Measurements from ENCODE around the gene CD59. TPM values are rescaled to one million over a fixed set of nuclear protein-coding genes. Genes with fewer than 3 reads are reported as not detected.

CD59 gene
- total RNA-seq, 1 donor from 2014 or later = 204 TPM

DNA sequence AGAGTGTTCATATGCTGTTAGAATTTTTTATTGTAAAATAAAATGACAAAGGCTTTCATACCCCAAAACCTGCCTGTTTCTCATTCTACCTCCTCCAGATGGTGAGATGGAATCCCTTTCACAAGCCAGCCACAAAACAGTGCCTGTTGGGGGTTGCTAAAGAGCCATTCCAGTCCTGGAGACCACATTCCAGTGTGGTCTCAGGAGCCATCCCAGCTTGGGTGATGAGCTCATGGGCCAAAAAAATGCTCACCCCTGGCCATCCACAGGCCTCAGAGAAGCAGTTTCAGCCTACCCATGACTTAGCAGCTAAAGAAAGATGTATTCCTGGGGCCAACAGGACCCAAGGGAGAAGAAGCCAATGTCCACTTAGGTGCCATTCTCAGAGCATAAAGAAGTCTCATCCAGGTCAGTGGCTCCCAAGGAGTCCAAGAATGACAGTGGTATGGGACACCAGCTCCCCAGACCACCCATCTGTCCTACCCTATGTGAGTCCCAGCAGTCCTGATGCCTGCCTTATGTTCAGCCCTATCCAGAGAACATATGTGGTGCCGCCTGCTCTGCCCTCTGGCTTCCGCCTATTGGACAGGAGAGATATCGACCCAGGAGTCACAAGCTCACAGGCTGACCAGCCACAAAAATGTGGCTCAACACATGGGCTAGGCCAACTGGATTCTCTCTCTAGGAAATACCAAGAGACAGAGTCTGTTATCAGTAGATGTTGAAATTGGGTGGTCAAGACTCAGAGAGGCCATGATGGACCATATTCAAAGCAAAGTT, 62.0 kb downstream of the CD59 start:
- TF ChIP-seq, protein P1, sequence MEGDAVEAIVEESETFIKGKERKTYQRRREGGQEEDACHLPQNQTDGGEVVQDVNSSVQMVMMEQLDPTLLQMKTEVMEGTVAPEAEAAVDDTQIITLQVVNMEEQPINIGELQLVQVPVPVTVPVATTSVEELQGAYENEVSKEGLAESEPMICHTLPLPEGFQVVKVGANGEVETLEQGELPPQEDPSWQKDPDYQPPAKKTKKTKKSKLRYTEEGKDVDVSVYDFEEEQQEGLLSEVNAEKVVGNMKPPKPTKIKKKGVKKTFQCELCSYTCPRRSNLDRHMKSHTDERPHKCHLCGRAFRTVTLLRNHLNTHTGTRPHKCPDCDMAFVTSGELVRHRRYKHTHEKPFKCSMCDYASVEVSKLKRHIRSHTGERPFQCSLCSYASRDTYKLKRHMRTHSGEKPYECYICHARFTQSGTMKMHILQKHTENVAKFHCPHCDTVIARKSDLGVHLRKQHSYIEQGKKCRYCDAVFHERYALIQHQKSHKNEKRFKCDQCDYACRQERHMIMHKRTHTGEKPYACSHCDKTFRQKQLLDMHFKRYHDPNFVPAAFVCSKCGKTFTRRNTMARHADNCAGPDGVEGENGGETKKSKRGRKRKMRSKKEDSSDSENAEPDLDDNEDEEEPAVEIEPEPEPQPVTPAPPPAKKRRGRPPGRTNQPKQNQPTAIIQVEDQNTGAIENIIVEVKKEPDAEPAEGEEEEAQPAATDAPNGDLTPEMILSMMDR (conservative IDR thresholded peaks at IDR 0.05) = no peak
- no peak for DNase-seq (ENCODE audit: extremely low spot score, unreplicated experiment)
- Mint-ChIP-seq H3K4me3 (no peak overlapping the region), H3K27ac (no peak overlapping the region), H3K36me3 (no peaks in the 10 kb centered on the region), H3K9me3 (peaks cover 10% of the 10 kb centered on the region), H3K27me3 (peaks cover 7% of the 10 kb centered on the region), H3K4me1 (ENCODE audit: unreplicated experiment) (no peaks in the 10 kb centered on the region)

DNA sequence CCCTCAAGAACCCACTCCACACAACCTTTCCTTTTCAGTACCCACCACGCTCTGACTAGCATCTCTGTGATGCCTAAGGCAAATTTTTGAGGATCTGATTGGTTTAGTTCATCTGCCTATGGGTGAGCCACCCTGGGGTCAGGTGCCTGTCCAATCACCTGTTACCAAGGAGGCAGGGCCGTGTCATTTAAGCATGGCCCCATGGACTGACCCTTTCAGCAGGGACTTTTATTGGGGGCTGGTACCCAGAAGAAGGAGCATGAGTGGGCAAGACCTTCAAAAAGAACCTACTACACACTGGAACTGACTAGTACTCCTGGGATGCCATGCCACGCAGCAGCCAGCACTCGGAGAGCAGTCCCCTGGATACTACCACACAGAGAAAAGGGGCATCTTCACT, 64.0 kb downstream of the CD59 start:
- Mint-ChIP-seq H3K9me3 (peaks cover 2% of the 10 kb centered on the region), H3K27me3 (peaks cover 2% of the 10 kb centered on the region), H3K4me3 (no peak overlapping the region), H3K36me3 (no peaks in the 10 kb centered on the region), H3K4me1 (ENCODE audit: unreplicated experiment) (peaks cover 6% of the 10 kb centered on the region), H3K27ac (no peak overlapping the region)
- TF ChIP-seq, protein P1 (conservative IDR thresholded peaks at IDR 0.05) = no peak
- DNase-seq (ENCODE audit: extremely low spot score, unreplicated experiment) = no peak

DNA sequence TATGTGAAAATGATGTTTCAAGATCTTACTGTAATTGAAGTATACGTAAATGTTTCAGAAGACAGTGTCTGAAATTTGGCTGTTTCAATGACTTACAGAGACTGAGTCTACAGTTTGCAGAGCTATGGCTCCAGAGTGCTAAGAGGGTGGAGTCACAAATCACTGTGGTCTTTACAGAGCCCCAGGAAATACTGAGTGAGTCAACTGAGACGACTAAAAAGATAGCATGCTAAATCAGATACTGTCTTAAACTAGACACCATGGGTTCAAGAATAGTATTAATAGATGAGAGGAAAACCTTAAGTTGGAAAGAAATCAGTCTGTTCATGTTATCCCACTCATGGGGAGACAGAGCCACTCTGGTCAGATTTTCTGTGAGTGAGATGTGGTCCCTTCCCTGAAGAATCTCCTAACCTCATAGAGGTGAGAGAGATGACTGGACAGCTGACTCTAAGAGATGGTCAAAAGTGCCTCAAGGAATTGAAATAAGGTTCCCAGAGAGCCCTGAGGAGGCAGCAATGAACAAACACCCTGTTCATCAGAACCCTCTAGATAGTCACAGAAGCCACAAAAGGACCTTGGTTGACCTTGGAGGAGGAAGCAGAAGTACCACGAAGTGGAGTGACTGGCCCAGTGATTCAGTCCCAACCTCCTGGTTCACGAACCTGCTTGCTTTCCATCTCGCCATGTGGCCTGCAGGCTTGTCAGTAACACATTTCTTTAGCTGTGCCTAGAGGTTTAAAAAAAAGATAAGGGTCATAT, 65.8 kb downstream of the CD59 start:
- H3K27me3 Mint-ChIP-seq = no peaks in the 10 kb centered on the region
- H3K4me3 Mint-ChIP-seq = no peak overlapping the region
- DNase-seq (ENCODE audit: extremely low spot score, unreplicated experiment) = no peak
- H3K4me1 Mint-ChIP-seq (ENCODE audit: unreplicated experiment) = peaks cover 6% of the 10 kb centered on the region
- TF ChIP-seq, protein P1 (conservative IDR thresholded peaks at IDR 0.05) = no peak
- no peaks in the 10 kb centered on the region for H3K9me3 Mint-ChIP-seq
- H3K36me3 Mint-ChIP-seq = no peaks in the 10 kb centered on the region
- no peak overlapping the region for H3K27ac Mint-ChIP-seq

DNA sequence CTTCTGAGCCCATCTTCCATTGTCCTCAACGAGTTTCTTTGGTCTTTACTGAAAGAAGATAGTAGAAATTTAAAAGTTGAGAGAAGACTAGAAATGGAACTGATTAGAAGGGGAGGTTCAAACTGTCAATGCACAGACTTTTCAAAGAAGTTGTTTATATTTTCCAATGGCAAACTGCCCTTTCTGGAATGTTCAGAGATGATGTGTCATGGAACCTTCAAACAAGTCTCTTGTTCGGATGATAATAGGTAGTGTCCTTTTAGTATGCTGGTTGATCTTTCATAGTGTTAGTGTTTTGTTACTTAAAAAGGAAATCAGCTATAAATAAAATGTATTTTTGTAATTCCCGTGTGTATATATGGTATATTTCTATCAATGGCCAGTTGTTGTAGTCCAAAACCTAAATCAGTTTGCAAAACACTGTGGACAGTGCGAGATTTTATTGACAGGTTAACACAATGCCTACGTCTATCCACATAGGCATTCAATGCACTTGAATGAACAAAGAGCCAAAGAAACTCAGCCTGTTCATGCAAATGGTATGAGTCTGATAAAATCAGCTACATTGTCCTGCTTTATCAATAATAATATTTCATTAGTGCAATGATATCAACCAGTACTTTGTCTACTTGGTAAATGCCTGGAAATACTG, 66.5 kb downstream of the CD59 start:
- H3K27ac Mint-ChIP-seq = no peak overlapping the region
- H3K9me3 Mint-ChIP-seq = no peaks in the 10 kb centered on the region
- peaks cover 9% of the 10 kb centered on the region for H3K4me1 Mint-ChIP-seq (ENCODE audit: unreplicated experiment)
- TF ChIP-seq, protein P1 (conservative IDR thresholded peaks at IDR 0.05) = no peak
- no peaks in the 10 kb centered on the region for H3K36me3 Mint-ChIP-seq
- no peak for DNase-seq (ENCODE audit: extremely low spot score, unreplicated experiment)
- H3K27me3 Mint-ChIP-seq = no peaks in the 10 kb centered on the region
- H3K4me3 Mint-ChIP-seq = no peak overlapping the region

DNA sequence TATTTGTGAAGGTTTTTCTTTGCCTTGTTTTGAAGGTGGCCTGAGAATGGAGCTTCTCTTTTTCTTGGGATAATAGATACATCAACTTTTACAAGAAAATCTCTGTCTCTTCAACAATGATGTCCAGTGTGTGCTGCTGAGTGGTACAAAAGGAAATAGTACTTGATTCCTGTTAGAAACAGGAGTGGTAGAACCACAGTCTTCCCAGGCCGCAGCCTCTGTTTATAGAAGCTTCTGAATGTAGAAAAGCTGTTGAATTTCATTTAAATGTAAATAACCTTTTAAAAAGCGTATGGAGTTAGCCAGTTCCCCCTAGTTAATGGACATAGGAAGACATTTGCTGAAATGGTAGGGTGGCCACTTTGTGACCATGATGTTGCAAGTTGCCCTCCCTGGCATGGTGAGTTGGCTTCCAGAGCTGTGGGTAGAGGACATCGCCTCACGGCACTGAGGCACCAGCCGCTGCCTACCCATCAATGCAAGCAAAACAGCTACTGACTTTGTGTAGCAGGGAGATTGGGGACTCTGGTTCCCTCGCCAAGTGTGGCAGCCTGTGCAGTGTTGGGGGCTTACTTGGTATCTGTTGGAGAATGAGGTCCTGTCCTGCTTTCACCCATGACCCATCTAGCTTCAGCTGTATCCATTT, 67.1 kb downstream of the CD59 start:
- no peaks in the 10 kb centered on the region for H3K9me3 Mint-ChIP-seq
- no peaks in the 10 kb centered on the region for H3K36me3 Mint-ChIP-seq
- DNase-seq (ENCODE audit: extremely low spot score, unreplicated experiment) = no peak
- H3K4me1 Mint-ChIP-seq (ENCODE audit: unreplicated experiment) = peaks cover 11% of the 10 kb centered on the region
- TF ChIP-seq, protein P1 (conservative IDR thresholded peaks at IDR 0.05) = no peak
- H3K27me3 Mint-ChIP-seq = no peaks in the 10 kb centered on the region
- H3K27ac Mint-ChIP-seq = no peak overlapping the region
- H3K4me3 Mint-ChIP-seq = no peak overlapping the region

Data from type B pancreatic cell (in vitro differentiated cells).